ENCODE results near the gene DEFB121. TPM values are rescaled to one million over a fixed set of nuclear protein-coding genes. Genes with fewer than 3 reads are reported as not detected.

DEFB121 gene
- not detected in 2 replicates for total RNA-seq
- long read RNA-seq = 0 reads

GRCh38 chr20:31406115-31406514 is at the start of gene DEFB121:
Gene DEFB121, minus strand, starts transcription at chr20:31406215. Its CDS starts 63 bp downstream, at chr20:31406152.
- H3K9me3 Mint-ChIP-seq (ENCODE audit: low read depth) = peaks cover 49% of the 10 kb centered on the region
- H3K36me3 Mint-ChIP-seq (ENCODE audit: insufficient read depth) = peaks cover 5% of the 10 kb centered on the region
- no peak for TF ChIP-seq CTCF (IDR thresholded peaks at IDR 0.05; ENCODE audit: unreplicated experiment)
- no peak within 1 kb of the TSS for H3K4me3 Mint-ChIP-seq (ENCODE audit: low read depth)
- no peaks in the 10 kb centered on the region for H3K27me3 Mint-ChIP-seq
- H3K4me1 Mint-ChIP-seq (ENCODE audit: low read depth) = no peaks in the 10 kb centered on the region
- no peak for DNase-seq (ENCODE audit: low spot score, unreplicated experiment)
- no peak within 1 kb of the TSS for H3K27ac Mint-ChIP-seq

GRCh38 chr20:31454361-31454760 is 48.3 kb upstream of the DEFB121 start:
- no peak for TF ChIP-seq CTCF (IDR thresholded peaks at IDR 0.05; ENCODE audit: unreplicated experiment)
- H3K4me3 Mint-ChIP-seq (ENCODE audit: low read depth) = no peak overlapping the region
- DNase-seq (ENCODE audit: low spot score, unreplicated experiment) = no peak
- H3K27ac Mint-ChIP-seq = no peak overlapping the region
- peaks cover 3% of the 10 kb centered on the region for H3K36me3 Mint-ChIP-seq (ENCODE audit: insufficient read depth)
- H3K9me3 Mint-ChIP-seq (ENCODE audit: low read depth) = peaks cover 48% of the 10 kb centered on the region
- H3K4me1 Mint-ChIP-seq (ENCODE audit: low read depth) = no peaks in the 10 kb centered on the region
- no peaks in the 10 kb centered on the region for H3K27me3 Mint-ChIP-seq

- peaks cover 8% of the 10 kb centered on the region for H3K36me3 Mint-ChIP-seq (ENCODE audit: insufficient read depth)
- H3K9me3 Mint-ChIP-seq (ENCODE audit: low read depth) = peaks cover 57% of the 10 kb centered on the region
- no peak for DNase-seq (ENCODE audit: low spot score, unreplicated experiment)
- no peak overlapping the region for H3K4me3 Mint-ChIP-seq (ENCODE audit: low read depth)
- no peak for TF ChIP-seq CTCF (IDR thresholded peaks at IDR 0.05; ENCODE audit: unreplicated experiment)
- H3K4me1 Mint-ChIP-seq (ENCODE audit: low read depth) = no peaks in the 10 kb centered on the region
- no peak overlapping the region for H3K27ac Mint-ChIP-seq
- H3K27me3 Mint-ChIP-seq = no peaks in the 10 kb centered on the region
Measured at GRCh38 chr20:31452575-31452974, 46.6 kb upstream of the DEFB121 start.

- Mint-ChIP-seq H3K4me1 (ENCODE audit: low read depth) (no peaks in the 10 kb centered on the region), H3K9me3 (ENCODE audit: low read depth) (peaks cover 69% of the 10 kb centered on the region), H3K36me3 (ENCODE audit: insufficient read depth) (peaks cover 6% of the 10 kb centered on the region), H3K4me3 (ENCODE audit: low read depth) (no peak overlapping the region), H3K27ac (no peak overlapping the region), H3K27me3 (no peaks in the 10 kb centered on the region)
- no peak for TF ChIP-seq CTCF (IDR thresholded peaks at IDR 0.05; ENCODE audit: unreplicated experiment)
- no peak for DNase-seq (ENCODE audit: low spot score, unreplicated experiment)
Measured at GRCh38 chr20:31449511-31450414, 43.7 kb upstream of the DEFB121 start.

- Mint-ChIP-seq H3K4me3 (ENCODE audit: low read depth) (no peak overlapping the region), H3K4me1 (ENCODE audit: low read depth) (no peaks in the 10 kb centered on the region), H3K36me3 (ENCODE audit: insufficient read depth) (peaks cover 6% of the 10 kb centered on the region), H3K9me3 (ENCODE audit: low read depth) (peaks cover 75% of the 10 kb centered on the region), H3K27me3 (no peaks in the 10 kb centered on the region), H3K27ac (no peak overlapping the region)
- no peak for TF ChIP-seq CTCF (IDR thresholded peaks at IDR 0.05; ENCODE audit: unreplicated experiment)
- no peak for DNase-seq (ENCODE audit: low spot score, unreplicated experiment)
Measured at GRCh38 chr20:31446084-31446819, 40.2 kb upstream of the DEFB121 start.

All from progenitor cell of endocrine pancreas (in vitro differentiated cells).